Activated naive CD8-positive, alpha-beta T cell treated with anti-CD3 and anti-CD28 coated beads, Interleukin-2, amount 10 ng/mL, durations not matched to agents 7 days and 5 days (primary cell): Measurements from ENCODE around the gene GCK. TPM values are rescaled to one million over a fixed set of nuclear protein-coding genes. Genes with fewer than 3 reads are reported as not detected.

Experiments used
- ATAC-seq: fragments of 150-1000 bp; cut with Tn5 transposase; one replicate; pipeline ENCODE4 v1.10.0; 2021; ENCODE audit warnings: low read depth, moderate library complexity
- POLR2A ChIA-PET: fragments of 350-600 bp; sonication (Branson Sonifier 250); formaldehyde crosslinking; loops from one replicate; lab custom pipeline; 2021; ENCODE audit warnings: antibody characterized with exemption; lab: Charles Lee
- DNase-seq: peaks from one replicate; pipeline ENCODE4 v3.0.0; 2021
- H3K27ac Mint-ChIP-seq: one replicate; pipeline ENCODE4 v1.8.0; 2022; ENCODE audit warnings: mild to moderate bottlenecking, mixed read lengths
- H3K27me3 Mint-ChIP-seq: one replicate; pipeline ENCODE4 v1.8.0; 2022; ENCODE audit warnings: mild to moderate bottlenecking, moderate library complexity, mixed read lengths
- H3K36me3 Mint-ChIP-seq: one replicate; pipeline ENCODE4 v1.8.0; 2021; ENCODE audit warnings: mild to moderate bottlenecking, mixed read lengths
- H3K4me1 Mint-ChIP-seq: one replicate; pipeline ENCODE4 v1.8.0; 2021; ENCODE audit warnings: mixed read lengths
- H3K4me3 Mint-ChIP-seq: one replicate; pipeline ENCODE4 v1.8.0; 2022; ENCODE audit warnings: mild to moderate bottlenecking, moderate library complexity, mixed read lengths
- H3K9me3 Mint-ChIP-seq: one replicate; pipeline ENCODE4 v1.8.0; 2021; ENCODE audit warnings: mixed read lengths
- total RNA-seq, 2 experiments: library from RNA; stranded (reverse); gene quantifications; one replicate each; pipeline ENCODE4 v1.2.3, GENCODE V29; 2021

GCK gene
- total RNA-seq, 2 experiments from 2014 or later, result 0.23 to 0.30 TPM

- Mint-ChIP-seq H3K27ac (no peak overlapping the region), H3K36me3 (no peaks in the 10 kb centered on the region), H3K4me3 (no peak overlapping the region), H3K27me3 (peaks cover 9% of the 10 kb centered on the region), H3K9me3 (no peaks in the 10 kb centered on the region), H3K4me1 (peaks cover 3% of the 10 kb centered on the region)
- POLR2A ChIA-PET, result no interaction called here
- ATAC-seq (no peak), DNase-seq (no peak)
These were observed 994 bp upstream of the GCK start for GRCh38 chr7:44189993-44190872.

GRCh38 chr7:44188480-44189225 lies 586 bp downstream of the GCK start:
- H3K36me3 Mint-ChIP-seq, result no peaks in the 10 kb centered on the region
- no peak for ATAC-seq
- no peak overlapping the region for H3K4me3 Mint-ChIP-seq
- POLR2A ChIA-PET, result no interaction called here
- peaks cover under 1% of the 10 kb centered on the region for H3K4me1 Mint-ChIP-seq
- peaks cover 7% of the 10 kb centered on the region for H3K27me3 Mint-ChIP-seq
- no peak for DNase-seq
- H3K27ac Mint-ChIP-seq, result no peak overlapping the region
- H3K9me3 Mint-ChIP-seq, result no peaks in the 10 kb centered on the region

- Mint-ChIP-seq H3K27me3 (peaks cover 7% of the 10 kb centered on the region), H3K9me3 (no peaks in the 10 kb centered on the region), H3K4me3 (no peak overlapping the region), H3K36me3 (peaks cover 2% of the 10 kb centered on the region), H3K4me1 (no peaks in the 10 kb centered on the region), H3K27ac (no peak overlapping the region)
- POLR2A ChIA-PET, result no interaction called here
- no peak for ATAC-seq
- no peak for DNase-seq
These were observed 1.4 kb downstream of the GCK start for GRCh38 chr7:44187636-44188416.

- peaks cover 2% of the 10 kb centered on the region for H3K36me3 Mint-ChIP-seq
- no peak for ATAC-seq
- DNase-seq, result no peak
- peaks cover 6% of the 10 kb centered on the region for H3K9me3 Mint-ChIP-seq
- POLR2A ChIA-PET, result no interaction called here
- H3K27ac Mint-ChIP-seq, result no peak overlapping the region
- H3K4me1 Mint-ChIP-seq, result no peaks in the 10 kb centered on the region
- peaks cover 4% of the 10 kb centered on the region for H3K27me3 Mint-ChIP-seq
- no peak overlapping the region for H3K4me3 Mint-ChIP-seq
These were observed 2.5 kb downstream of the GCK start for GRCh38 chr7:44186736-44187135.

- POLR2A ChIA-PET, result no interaction called here
- DNase-seq (no peak), ATAC-seq (no peak)
- H3K36me3 Mint-ChIP-seq, result peaks cover 2% of the 10 kb centered on the region
- H3K4me3 Mint-ChIP-seq, result no peak overlapping the region
- peaks cover 4% of the 10 kb centered on the region for H3K27me3 Mint-ChIP-seq
- H3K9me3 Mint-ChIP-seq, result peaks cover 9% of the 10 kb centered on the region
- H3K4me1 Mint-ChIP-seq, result no peaks in the 10 kb centered on the region
- H3K27ac Mint-ChIP-seq, result no peak overlapping the region
These were observed 3.5 kb downstream of the GCK start for GRCh38 chr7:44185729-44186128.

- ATAC-seq, result no peak
- Mint-ChIP-seq H3K4me3 (no peak overlapping the region), H3K27ac (peak overlapping the region; percentile 38), H3K9me3 (peaks cover 9% of the 10 kb centered on the region), H3K27me3 (peaks cover 4% of the 10 kb centered on the region), H3K36me3 (peaks cover 2% of the 10 kb centered on the region), H3K4me1 (no peaks in the 10 kb centered on the region)
- POLR2A ChIA-PET, result no interaction called here
- DNase-seq, result no peak
These were observed 4.3 kb downstream of the GCK start for GRCh38 chr7:44184873-44185446.

GRCh38 chr7:44184206-44184872 lies 4.9 kb downstream of the GCK start:
- Mint-ChIP-seq H3K36me3 (peaks cover 2% of the 10 kb centered on the region), H3K9me3 (peaks cover 9% of the 10 kb centered on the region), H3K27me3 (peaks cover 4% of the 10 kb centered on the region), H3K4me1 (no peaks in the 10 kb centered on the region), H3K27ac (no peak overlapping the region), H3K4me3 (no peak overlapping the region)
- ATAC-seq, result no peak
- DNase-seq, result no peak
- POLR2A ChIA-PET, result no interaction called here

- no peak for DNase-seq
- POLR2A ChIA-PET, result no interaction called here
- Mint-ChIP-seq H3K9me3 (peaks cover 9% of the 10 kb centered on the region), H3K4me3 (no peak overlapping the region), H3K27ac (no peak overlapping the region), H3K36me3 (peaks cover 2% of the 10 kb centered on the region), H3K27me3 (peaks cover 7% of the 10 kb centered on the region), H3K4me1 (no peaks in the 10 kb centered on the region)
- ATAC-seq, result no peak
These were observed 5.9 kb downstream of the GCK start for GRCh38 chr7:44183386-44183785.

- ATAC-seq, result no peak
- POLR2A ChIA-PET, result no interaction called here
- Mint-ChIP-seq H3K36me3 (peaks cover 2% of the 10 kb centered on the region), H3K4me3 (no peak overlapping the region), H3K9me3 (peaks cover 9% of the 10 kb centered on the region), H3K4me1 (no peaks in the 10 kb centered on the region), H3K27ac (no peak overlapping the region), H3K27me3 (peaks cover 7% of the 10 kb centered on the region)
- no peak for DNase-seq
These were observed 6.4 kb downstream of the GCK start for GRCh38 chr7:44182827-44183226.

- ATAC-seq, result no peak
- no peak overlapping the region for H3K27ac Mint-ChIP-seq
- no peaks in the 10 kb centered on the region for H3K4me1 Mint-ChIP-seq
- POLR2A ChIA-PET, result no interaction called here
- peaks cover 6% of the 10 kb centered on the region for H3K27me3 Mint-ChIP-seq
- H3K36me3 Mint-ChIP-seq, result peaks cover 2% of the 10 kb centered on the region
- H3K9me3 Mint-ChIP-seq, result peaks cover 9% of the 10 kb centered on the region
- no peak for DNase-seq
- H3K4me3 Mint-ChIP-seq, result no peak overlapping the region
These were observed 8.6 kb downstream of the GCK start for GRCh38 chr7:44180631-44181030.

- peaks cover 9% of the 10 kb centered on the region for H3K9me3 Mint-ChIP-seq
- no peak for DNase-seq
- no peak for ATAC-seq
- no peak overlapping the region for H3K4me3 Mint-ChIP-seq
- H3K36me3 Mint-ChIP-seq, result no peaks in the 10 kb centered on the region
- peaks cover 19% of the 10 kb centered on the region for H3K27me3 Mint-ChIP-seq
- POLR2A ChIA-PET, result no interaction called here
- H3K4me1 Mint-ChIP-seq, result no peaks in the 10 kb centered on the region
- no peak overlapping the region for H3K27ac Mint-ChIP-seq
These were observed 11.6 kb downstream of the GCK start for GRCh38 chr7:44177570-44178131.

GRCh38 chr7:44176486-44176885 lies 12.8 kb downstream of the GCK start:
- H3K4me3 Mint-ChIP-seq, result no peak overlapping the region
- no peaks in the 10 kb centered on the region for H3K36me3 Mint-ChIP-seq
- no peak overlapping the region for H3K27ac Mint-ChIP-seq
- POLR2A ChIA-PET, result no interaction called here
- peaks cover 3% of the 10 kb centered on the region for H3K9me3 Mint-ChIP-seq
- no peaks in the 10 kb centered on the region for H3K4me1 Mint-ChIP-seq
- ATAC-seq, result no peak
- H3K27me3 Mint-ChIP-seq, result peaks cover 16% of the 10 kb centered on the region
- DNase-seq, result no peak
